GM12801 (cell line): ENCODE data around the gene EFHD2.

Experiments
- TF ChIP-seq, protein P1 (sequence below): IDR thresholded peaks from one replicate; pipeline ENCODE4 v1.5.1; 2011; ENCODE audit warnings: control low read depth; ENCODE audit not compliant: insufficient read length; ENCODE audit errors: extremely low read depth

Gene EFHD2

DNA sequence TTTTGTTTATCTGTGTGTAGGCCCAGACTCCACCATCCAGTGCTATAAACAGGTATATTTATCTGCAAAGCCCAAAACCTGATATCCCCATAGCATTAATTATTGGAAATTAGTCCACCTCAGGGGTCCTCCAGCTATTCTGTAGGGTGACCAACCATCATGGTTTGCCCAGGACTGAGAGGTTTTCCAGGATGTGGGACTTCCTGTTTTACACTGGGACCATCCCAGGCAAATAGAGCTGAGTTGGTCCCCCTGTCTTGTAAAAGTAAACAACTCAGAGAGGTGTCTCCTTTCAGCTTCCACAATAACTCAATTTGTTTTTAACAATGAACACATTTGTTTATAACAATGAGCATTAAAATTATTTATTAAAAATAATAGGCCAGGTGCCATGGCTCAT, 58.5 kb downstream of the EFHD2 start:
- TF ChIP-seq, protein P1, sequence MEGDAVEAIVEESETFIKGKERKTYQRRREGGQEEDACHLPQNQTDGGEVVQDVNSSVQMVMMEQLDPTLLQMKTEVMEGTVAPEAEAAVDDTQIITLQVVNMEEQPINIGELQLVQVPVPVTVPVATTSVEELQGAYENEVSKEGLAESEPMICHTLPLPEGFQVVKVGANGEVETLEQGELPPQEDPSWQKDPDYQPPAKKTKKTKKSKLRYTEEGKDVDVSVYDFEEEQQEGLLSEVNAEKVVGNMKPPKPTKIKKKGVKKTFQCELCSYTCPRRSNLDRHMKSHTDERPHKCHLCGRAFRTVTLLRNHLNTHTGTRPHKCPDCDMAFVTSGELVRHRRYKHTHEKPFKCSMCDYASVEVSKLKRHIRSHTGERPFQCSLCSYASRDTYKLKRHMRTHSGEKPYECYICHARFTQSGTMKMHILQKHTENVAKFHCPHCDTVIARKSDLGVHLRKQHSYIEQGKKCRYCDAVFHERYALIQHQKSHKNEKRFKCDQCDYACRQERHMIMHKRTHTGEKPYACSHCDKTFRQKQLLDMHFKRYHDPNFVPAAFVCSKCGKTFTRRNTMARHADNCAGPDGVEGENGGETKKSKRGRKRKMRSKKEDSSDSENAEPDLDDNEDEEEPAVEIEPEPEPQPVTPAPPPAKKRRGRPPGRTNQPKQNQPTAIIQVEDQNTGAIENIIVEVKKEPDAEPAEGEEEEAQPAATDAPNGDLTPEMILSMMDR, result no peak

DNA sequence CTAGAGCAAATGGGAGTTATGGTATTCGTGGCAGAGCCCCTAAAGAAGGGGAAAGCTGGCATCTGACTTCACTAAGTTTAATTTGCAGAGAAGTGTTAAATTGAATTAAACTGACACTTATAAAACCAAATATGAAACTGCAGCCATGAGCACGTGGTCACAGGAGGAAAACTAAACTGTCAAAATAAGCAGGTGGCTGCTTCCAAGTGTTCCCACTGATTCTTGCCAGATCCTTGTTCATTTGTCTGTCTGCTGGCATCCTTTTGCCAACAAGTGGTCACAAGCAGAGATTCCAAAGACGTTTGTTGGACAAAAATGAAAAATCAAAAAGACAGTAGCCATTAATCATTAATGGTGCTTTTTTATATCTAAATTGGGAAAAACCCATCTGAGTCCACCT, 59.7 kb downstream of the EFHD2 start:
- TF ChIP-seq, protein P1, result no peak

GRCh38 chr1:15472587-15472986, 62.9 kb downstream of the EFHD2 start:
- TF ChIP-seq, protein P1, result no peak

DNA sequence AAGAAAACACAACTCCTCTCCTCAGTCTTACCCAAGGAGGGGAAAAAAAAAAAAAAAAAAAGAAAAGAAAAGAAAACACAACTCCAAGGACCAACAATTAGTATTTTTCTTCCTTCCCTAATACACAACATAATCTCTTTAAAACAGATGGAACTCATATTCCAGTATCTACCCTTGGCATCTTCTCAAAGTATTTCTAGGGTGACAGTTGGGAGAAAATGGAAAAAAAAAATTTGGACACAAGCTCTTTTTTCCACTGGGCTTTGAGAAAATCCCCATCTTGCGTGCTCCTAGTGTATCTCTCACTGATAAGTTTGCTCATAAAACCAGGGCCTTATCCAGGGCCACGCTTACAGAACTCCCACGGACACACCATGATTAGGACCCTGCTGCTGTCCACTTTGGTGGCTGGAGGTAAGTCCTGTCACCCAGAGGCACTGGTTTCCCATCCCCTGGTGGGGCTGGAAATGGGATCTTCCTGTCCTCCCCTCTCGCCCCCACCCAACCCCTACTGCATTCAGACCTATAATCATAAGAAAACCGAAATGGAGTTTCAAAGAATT, 66.1 kb downstream of the EFHD2 start, which contains the start of gene CELA2B:
TSS of gene CELA2B (plus strand) at position 353 of the 563 bp plus-strand sequence. CDS start at position 375, 22 bp downstream.
- TF ChIP-seq, protein P1, result no peak

GRCh38 chr1:15476927-15477326, 67.2 kb downstream of the EFHD2 start:
- TF ChIP-seq, protein P1, result no peak

GRCh38 chr1:15477646-15478212, 68.0 kb downstream of the EFHD2 start:
- TF ChIP-seq, protein P1, result no peak
